Endometrium (tissue), 2 donors: ENCODE measurements around the gene EFCAB9.
"Not testable (repeated sequence)": the region's sequence is repeated elsewhere in the genome, so short reads cannot be mapped to it uniquely, and the experiment has no call there.

Experiments used
- FAIRE-seq: peaks from 2 replicates; lab custom pipeline; 2012; peaks lifted over from hg19 to GRCh38; lab: Jason Lieb, UNC
- donor health status: control.
- donor health status: control.

Gene EFCAB9

GRCh38 chr5:172193872-172194271, at the start of gene EFCAB9:
EFCAB9 (plus strand) TSS chr5:172194172; CDS start chr5:172194173, 1 bp downstream.
- no peak for FAIRE-seq

GRCh38 chr5:172144291-172144815, 49.6 kb upstream of the EFCAB9 start:
- FAIRE-seq, result no peak

- FAIRE-seq, result no peak
These were observed 48.8 kb upstream of the EFCAB9 start for GRCh38 chr5:172144931-172145869.

GRCh38 chr5:172145870-172146747, 47.9 kb upstream of the EFCAB9 start:
- FAIRE-seq, result no peak

GRCh38 chr5:172146748-172147092, 47.3 kb upstream of the EFCAB9 start:
- no peak for FAIRE-seq

GRCh38 chr5:172147857-172148256, 46.1 kb upstream of the EFCAB9 start:
- FAIRE-seq, result no peak

GRCh38 chr5:172148381-172148780, 45.6 kb upstream of the EFCAB9 start:
- FAIRE-seq, result no peak

GRCh38 chr5:172149073-172149472, 44.9 kb upstream of the EFCAB9 start:
- FAIRE-seq, result no peak

- not testable (repeated sequence) for FAIRE-seq
These were observed 44.5 kb upstream of the EFCAB9 start for GRCh38 chr5:172149481-172149880.

GRCh38 chr5:172150514-172151425, 43.2 kb upstream of the EFCAB9 start:
- no peak for FAIRE-seq

GRCh38 chr5:172151661-172152210, 42.2 kb upstream of the EFCAB9 start:
- FAIRE-seq, result no peak

- no peak for FAIRE-seq
These were observed 40.3 kb upstream of the EFCAB9 start for GRCh38 chr5:172153695-172154094.

GRCh38 chr5:172155101-172155500, 38.9 kb upstream of the EFCAB9 start:
- FAIRE-seq, result not testable (repeated sequence)

- no peak for FAIRE-seq
These were observed 37.4 kb upstream of the EFCAB9 start for GRCh38 chr5:172156541-172156994.

GRCh38 chr5:172159016-172159415, 35.0 kb upstream of the EFCAB9 start:
- FAIRE-seq, result no peak

- FAIRE-seq, result no peak
These were observed 33.5 kb upstream of the EFCAB9 start for GRCh38 chr5:172160506-172160905.

- no peak for FAIRE-seq
These were observed 31.5 kb upstream of the EFCAB9 start for GRCh38 chr5:172162323-172162986.

GRCh38 chr5:172162987-172163343, 31.0 kb upstream of the EFCAB9 start:
- no peak for FAIRE-seq

- no peak for FAIRE-seq
These were observed 30.6 kb upstream of the EFCAB9 start for GRCh38 chr5:172163346-172163745.

- FAIRE-seq, result no peak
These were observed 29.2 kb upstream of the EFCAB9 start for GRCh38 chr5:172164769-172165212.

GRCh38 chr5:172165465-172165864, 28.5 kb upstream of the EFCAB9 start:
- no peak for FAIRE-seq
